Neuronal stem cell (in vitro differentiated cells): ENCODE measurements around the gene CDKN1B.

Source experiments
- DNase-seq: peaks from one replicate; pipeline ENCODE4 v3.0.0-alpha.2; 2013; ENCODE audit warnings: low spot score
- H2AFZ ChIP-seq: one replicate; pipeline ENCODE4 v1.6.1; 2013; ENCODE audit warnings: mild to moderate bottlenecking, low read length, inconsistent platforms
- H2AK5ac ChIP-seq: 2 replicates; pipeline ENCODE4 v1.6.1; 2013; ENCODE audit warnings: low read depth, mild to moderate bottlenecking, inconsistent platforms, low read length, moderate library complexity, mixed read lengths
- H2BK120ac ChIP-seq: 2 replicates; pipeline ENCODE4 v1.6.1; 2013; ENCODE audit warnings: low read depth, mild to moderate bottlenecking, inconsistent platforms, low read length, moderate library complexity, mixed read lengths
- H2BK12ac ChIP-seq: one replicate; pipeline ENCODE4 v1.6.1; 2013; ENCODE audit warnings: low read length, inconsistent platforms
- H2BK15ac ChIP-seq: 2 replicates; pipeline ENCODE4 v1.6.1; 2013; ENCODE audit warnings: mild to moderate bottlenecking, low read length, inconsistent platforms, mixed read lengths
- H2BK5ac ChIP-seq: one replicate; pipeline ENCODE4 v1.6.1; 2013; ENCODE audit warnings: inconsistent platforms, mild to moderate bottlenecking, low read length, moderate library complexity
- H3K14ac ChIP-seq: one replicate; pipeline ENCODE4 v1.6.1; 2013; ENCODE audit warnings: low read length, inconsistent platforms
- H3K18ac ChIP-seq: 2 replicates; pipeline ENCODE4 v1.6.1; 2013; ENCODE audit warnings: low read length, inconsistent platforms
- H3K23ac ChIP-seq: 2 replicates; pipeline ENCODE4 v1.6.1; 2013; ENCODE audit warnings: low read depth, mild to moderate bottlenecking, mixed read lengths, low read length, inconsistent platforms; ENCODE audit not compliant: poor library complexity
- H3K27ac ChIP-seq: replicated peaks from 3 replicates; pipeline ENCODE4 v1.5.1; 2013; ENCODE audit warnings: low read length, inconsistent platforms
- H3K27me3 ChIP-seq, 3 experiments: 2 replicates each; pipeline ENCODE4 v1.6.1; 2013; ENCODE audit warnings: low read length in 3 of 3, mild to moderate bottlenecking in 2 of 3, inconsistent platforms in 1 of 3, low read depth in 1 of 3, mixed read lengths in 1 of 3, moderate library complexity in 1 of 3; ENCODE audit not compliant: control insufficient read depth in 3 of 3, insufficient read depth in 3 of 3
- H3K36me3 ChIP-seq, 2 donors: replicated peaks in 1 of 2; 2 replicates each; pipeline ENCODE4 v1.6.1; 2013; ENCODE audit warnings: low read length in 2 of 2; ENCODE audit not compliant: control insufficient read depth in 2 of 2, insufficient read depth in 2 of 2
- H3K4ac ChIP-seq: 2 replicates; pipeline ENCODE4 v1.6.1; 2013; ENCODE audit warnings: inconsistent platforms, mild to moderate bottlenecking, low read length, moderate library complexity
- H3K4me1 ChIP-seq, 2 donors: 1 replicate in 1 of 2; 2 replicates in 1 of 2; pipeline ENCODE4 v1.6.1; 2013; ENCODE audit warnings: low read length in 2 of 2, low read depth in 1 of 2; ENCODE audit not compliant: control insufficient read depth in 2 of 2, insufficient read depth in 1 of 2
- H3K4me2 ChIP-seq: one replicate; pipeline ENCODE4 v1.6.1; 2013; ENCODE audit warnings: mild to moderate bottlenecking, low read length, inconsistent platforms; ENCODE audit not compliant: insufficient read depth, poor library complexity, severe bottlenecking
- H3K4me3 ChIP-seq, 2 donors: 2 replicates each; pipeline ENCODE4 v1.5.1; 2013; ENCODE audit warnings: low read length in 2 of 2, mild to moderate bottlenecking in 2 of 2, inconsistent platforms in 1 of 2, moderate library complexity in 1 of 2
- H3K79me1 ChIP-seq: one replicate; pipeline ENCODE4 v1.6.1; 2013; ENCODE audit warnings: low read depth, mild to moderate bottlenecking, inconsistent platforms, low read length, moderate library complexity
- H3K9ac ChIP-seq: one replicate; pipeline ENCODE4 v1.6.1; 2013; ENCODE audit warnings: mild to moderate bottlenecking, low read depth, low read length, inconsistent platforms; ENCODE audit not compliant: poor library complexity
- H3K9me3 ChIP-seq, 2 donors: replicated peaks in 1 of 2; 2 replicates each; pipeline versions ENCODE3 to v1.6.1; 2013; ENCODE audit warnings: low read length in 2 of 2, mild to moderate bottlenecking in 2 of 2, inconsistent platforms in 1 of 2, low read depth in 1 of 2, mixed read lengths in 1 of 2, moderate library complexity in 1 of 2; ENCODE audit not compliant: control insufficient read depth in 2 of 2, insufficient read depth in 1 of 2
- H4K8ac ChIP-seq: one replicate; pipeline ENCODE4 v1.6.1; 2013; ENCODE audit warnings: low read depth, mild to moderate bottlenecking, inconsistent platforms, low read length, moderate library complexity
- H4K91ac ChIP-seq: one replicate; pipeline ENCODE4 v1.6.1; 2013; ENCODE audit warnings: low read length, low read depth, mild to moderate bottlenecking, inconsistent platforms; ENCODE audit not compliant: poor library complexity
- WGBS, 2 donors: extraction: QIAGEN DNeasy Blood & Tissue Kit; methylation state at CpG; one replicate each; pipeline ENCODE4 v1.1.7; 2013; ENCODE audit warnings: missing lambda C conversion rate in 2 of 2, mixed read lengths in 1 of 2; ENCODE audit not compliant: insufficient read length in 2 of 2, insufficient replicate concordance in 1 of 2; ENCODE audit errors: extremely low coverage in 2 of 2; 5-methylcytosine and 5-hydroxymethylcytosine counted together

CDKN1B gene

GRCh38 chr12:12686472-12686871, 30.7 kb upstream of the CDKN1B start:
- Histone ChIP-seq H3K18ac (no peak overlapping the region), H3K4me2 (no peak overlapping the region), H4K91ac (no peak overlapping the region), H2BK5ac (no peak overlapping the region), H4K8ac (no peak overlapping the region), H3K9ac (no peak overlapping the region), H3K79me1 (no peaks in the 10 kb centered on the region), H2AFZ (no peak overlapping the region), H2AK5ac (no peak overlapping the region), H3K36me3 (peaks cover 0 to 6% of the 10 kb centered on the region in 2 donors), H3K9me3 (no peaks in the 10 kb centered on the region), H3K27me3 (no peaks in the 10 kb centered on the region), H2BK15ac (no peak overlapping the region), H3K4me3 (no peak overlapping the region), H3K23ac (no peak overlapping the region), H3K27ac (peak overlapping the region; percentile 77), H2BK120ac (no peak overlapping the region), H3K4ac (no peak overlapping the region), H2BK12ac (no peak overlapping the region), H3K14ac (no peak overlapping the region), H3K4me1 (peaks cover 9 to 20% of the 10 kb centered on the region in 2 donors)
- no CpG with 5 or more reads among the region's 1 CpG for WGBS, 2 donors
- DNase-seq = no peak

- Histone ChIP-seq H3K9ac (no peak overlapping the region), H2AFZ (no peak overlapping the region), H3K4me3 (no peak overlapping the region), H3K79me1 (no peaks in the 10 kb centered on the region), H4K91ac (no peak overlapping the region), H3K4ac (no peak overlapping the region), H3K4me1 (peaks cover 9 to 18% of the 10 kb centered on the region in 2 donors), H3K27me3 (no peaks in the 10 kb centered on the region), H3K27ac (no peak overlapping the region), H4K8ac (no peak overlapping the region), H2BK120ac (no peak overlapping the region), H2BK15ac (no peak overlapping the region), H3K23ac (no peak overlapping the region), H2BK5ac (no peak overlapping the region), H3K14ac (no peak overlapping the region), H2BK12ac (no peak overlapping the region), H3K4me2 (no peak overlapping the region), H2AK5ac (no peak overlapping the region), H3K9me3 (no peaks in the 10 kb centered on the region), H3K18ac (no peak overlapping the region), H3K36me3 (peaks cover 0 to 3% of the 10 kb centered on the region in 2 donors)
- DNase-seq = no peak
These were observed 30.2 kb upstream of the CDKN1B start for GRCh38 chr12:12686925-12687324.

- Histone ChIP-seq H3K9me3 (no peaks in the 10 kb centered on the region), H3K4me1 (peaks cover 8 to 9% of the 10 kb centered on the region in 2 donors), H3K27ac (no peak overlapping the region), H3K23ac (no peak overlapping the region), H3K79me1 (no peaks in the 10 kb centered on the region), H3K9ac (no peak overlapping the region), H2AFZ (no peak overlapping the region), H3K36me3 (no peaks in the 10 kb centered on the region), H3K4me2 (no peak overlapping the region), H3K4ac (no peak overlapping the region), H3K4me3 (no peak overlapping the region), H4K8ac (no peak overlapping the region), H2BK120ac (no peak overlapping the region), H2AK5ac (no peak overlapping the region), H2BK12ac (no peak overlapping the region), H3K14ac (no peak overlapping the region), H3K27me3 (no peaks in the 10 kb centered on the region), H2BK15ac (no peak overlapping the region), H4K91ac (no peak overlapping the region), H2BK5ac (no peak overlapping the region), H3K18ac (no peak overlapping the region)
- DNase-seq = no peak
- WGBS, 2 donors = no CpG with 5 or more reads among the region's 5 CpGs
These were observed 27.4 kb upstream of the CDKN1B start for GRCh38 chr12:12689647-12690300.

- H3K23ac ChIP-seq = no peak overlapping the region
- H2BK12ac ChIP-seq = no peak overlapping the region
- H2AK5ac ChIP-seq = no peak overlapping the region
- H3K36me3 ChIP-seq = no peaks in the 10 kb centered on the region
- no peak overlapping the region for H4K8ac ChIP-seq
- H3K27me3 ChIP-seq = no peaks in the 10 kb centered on the region
- no peak overlapping the region for H3K4me3 ChIP-seq
- 100% methylated on average over 1 of the region's 2 CpGs; no CpG with 5 or more reads in 1 of the 2 donors for WGBS, 2 donors
- H3K18ac ChIP-seq = no peak overlapping the region
- no peak for DNase-seq
- no peak overlapping the region for H2BK5ac ChIP-seq
- no peaks in the 10 kb centered on the region for H3K9me3 ChIP-seq
- H3K79me1 ChIP-seq = no peaks in the 10 kb centered on the region
- H3K9ac ChIP-seq = no peak overlapping the region
- no peak overlapping the region for H2BK15ac ChIP-seq
- no peak overlapping the region for H2BK120ac ChIP-seq
- no peak overlapping the region for H2AFZ ChIP-seq
- H3K4me2 ChIP-seq = no peak overlapping the region
- H3K4ac ChIP-seq = no peak overlapping the region
- no peak overlapping the region for H3K14ac ChIP-seq
- peaks cover 0 to 4% of the 10 kb centered on the region in 2 donors for H3K4me1 ChIP-seq
- H4K91ac ChIP-seq = no peak overlapping the region
- no peak overlapping the region for H3K27ac ChIP-seq
These were observed 25.6 kb upstream of the CDKN1B start for GRCh38 chr12:12691549-12691948.
